ENCODE data around the gene RDH16. TPM values are rescaled to one million over a fixed set of nuclear protein-coding genes. Genes with fewer than 3 reads are reported as not detected.
"Not testable (repeated sequence)": the region's sequence is repeated elsewhere in the genome, so short reads cannot be mapped to it uniquely, and the experiment has no call there.

The RDH16 gene
- total RNA-seq, 1 donor from 2014 or later: not detected

- no peak for TF ChIP-seq CTCF (IDR thresholded peaks at IDR 0.05; ENCODE audit: insufficient read depth, low read length, poor library complexity, severe bottlenecking)
Observed at GRCh38 chr12:56930241-56930640, 27.2 kb downstream of the RDH16 start.

GRCh38 chr12:56929780-56930179 is 27.6 kb downstream of the RDH16 start:
- peaks cover 5% of the 10 kb centered on the region for H3K27me3 ChIP-seq (ENCODE audit: control insufficient read depth, insufficient read depth, low read length)
- DNase-seq (ENCODE audit: low read depth): no peak
- no peaks in the 10 kb centered on the region for H3K36me3 ChIP-seq (ENCODE audit: control insufficient read depth, insufficient read depth, low read length)
- no peak for TF ChIP-seq CTCF (IDR thresholded peaks at IDR 0.05; ENCODE audit: insufficient read depth, low read length, poor library complexity, severe bottlenecking)
- H3K4me3 ChIP-seq (ENCODE audit: low read depth, low read length): no peak overlapping the region

More at GRCh38 chr12:56930241-56930640, 27.2 kb downstream of the RDH16 start:
- no peak for DNase-seq (ENCODE audit: low read depth)
- no peak overlapping the region for H3K4me3 ChIP-seq (ENCODE audit: low read depth, low read length)
- peaks cover 5% of the 10 kb centered on the region for H3K27me3 ChIP-seq (ENCODE audit: control insufficient read depth, insufficient read depth, low read length)
- no peaks in the 10 kb centered on the region for H3K36me3 ChIP-seq (ENCODE audit: control insufficient read depth, insufficient read depth, low read length)

- Histone ChIP-seq H3K27me3 (ENCODE audit: control insufficient read depth, insufficient read depth, low read length) (peaks cover 5% of the 10 kb centered on the region), H3K36me3 (ENCODE audit: control insufficient read depth, insufficient read depth, low read length) (no peaks in the 10 kb centered on the region), H3K4me3 (ENCODE audit: low read depth, low read length) (no peak overlapping the region)
- TF ChIP-seq CTCF (IDR thresholded peaks at IDR 0.05; ENCODE audit: insufficient read depth, low read length, poor library complexity, severe bottlenecking): no peak
- no peak for DNase-seq (ENCODE audit: low read depth)
Observed at GRCh38 chr12:56928262-56928661, 29.1 kb downstream of the RDH16 start.

- no peak for DNase-seq (ENCODE audit: low read depth)
- H3K36me3 ChIP-seq (ENCODE audit: control insufficient read depth, insufficient read depth, low read length): no peaks in the 10 kb centered on the region
- no peak overlapping the region for H3K4me3 ChIP-seq (ENCODE audit: low read depth, low read length)
- no peak for TF ChIP-seq CTCF (IDR thresholded peaks at IDR 0.05; ENCODE audit: insufficient read depth, low read length, poor library complexity, severe bottlenecking)
- H3K27me3 ChIP-seq (ENCODE audit: control insufficient read depth, insufficient read depth, low read length): peaks cover 5% of the 10 kb centered on the region
Observed at GRCh38 chr12:56927281-56927680, 30.1 kb downstream of the RDH16 start.

GRCh38 chr12:56922031-56922430 is 35.4 kb downstream of the RDH16 start:
- TF ChIP-seq CTCF (IDR thresholded peaks at IDR 0.05; ENCODE audit: insufficient read depth, low read length, poor library complexity, severe bottlenecking): no peak
- H3K4me3 ChIP-seq (ENCODE audit: low read depth, low read length): no peak overlapping the region

GRCh38 chr12:56921346-56921745 is 36.1 kb downstream of the RDH16 start:
- no peak for DNase-seq (ENCODE audit: low read depth)
- no peaks in the 10 kb centered on the region for H3K36me3 ChIP-seq (ENCODE audit: control insufficient read depth, insufficient read depth, low read length)
- no peak for TF ChIP-seq CTCF (IDR thresholded peaks at IDR 0.05; ENCODE audit: insufficient read depth, low read length, poor library complexity, severe bottlenecking)
- no peaks in the 10 kb centered on the region for H3K27me3 ChIP-seq (ENCODE audit: control insufficient read depth, insufficient read depth, low read length)
- no peak overlapping the region for H3K4me3 ChIP-seq (ENCODE audit: low read depth, low read length)

More at GRCh38 chr12:56922031-56922430, 35.4 kb downstream of the RDH16 start:
- no peaks in the 10 kb centered on the region for H3K27me3 ChIP-seq (ENCODE audit: control insufficient read depth, insufficient read depth, low read length)
- DNase-seq (ENCODE audit: low read depth): no peak
- H3K36me3 ChIP-seq (ENCODE audit: control insufficient read depth, insufficient read depth, low read length): no peaks in the 10 kb centered on the region

- H3K4me3 ChIP-seq (ENCODE audit: low read depth, low read length); H3K36me3 ChIP-seq (ENCODE audit: control insufficient read depth, insufficient read depth, low read length); DNase-seq (ENCODE audit: low read depth); H3K27me3 ChIP-seq (ENCODE audit: control insufficient read depth, insufficient read depth, low read length): not testable (repeated sequence)
Observed at GRCh38 chr12:56918139-56918538, 39.3 kb downstream of the RDH16 start.
